Activated CD4-positive, alpha-beta T cell treated with anti-CD3 and anti-CD28 coated beads, Interleukin-2, Interleukin-6, amounts not matched to agents 100 ng/mL and 50 ng/mL, durations not matched to agents 16 hours and 8 hours (primary cell): Measurements from ENCODE around the gene PCDHGA12.
A peak's percentile ranks its signal among the peaks of the same experiment; 100 is the strongest.
"Not testable (repeated sequence)": the region's sequence is repeated elsewhere in the genome, so short reads cannot be mapped to it uniquely, and the experiment has no call there.

Experiments
- DNase-seq: peaks from one replicate; pipeline ENCODE4 v3.0.0-alpha.2; 2020

The PCDHGA12 gene

DNA sequence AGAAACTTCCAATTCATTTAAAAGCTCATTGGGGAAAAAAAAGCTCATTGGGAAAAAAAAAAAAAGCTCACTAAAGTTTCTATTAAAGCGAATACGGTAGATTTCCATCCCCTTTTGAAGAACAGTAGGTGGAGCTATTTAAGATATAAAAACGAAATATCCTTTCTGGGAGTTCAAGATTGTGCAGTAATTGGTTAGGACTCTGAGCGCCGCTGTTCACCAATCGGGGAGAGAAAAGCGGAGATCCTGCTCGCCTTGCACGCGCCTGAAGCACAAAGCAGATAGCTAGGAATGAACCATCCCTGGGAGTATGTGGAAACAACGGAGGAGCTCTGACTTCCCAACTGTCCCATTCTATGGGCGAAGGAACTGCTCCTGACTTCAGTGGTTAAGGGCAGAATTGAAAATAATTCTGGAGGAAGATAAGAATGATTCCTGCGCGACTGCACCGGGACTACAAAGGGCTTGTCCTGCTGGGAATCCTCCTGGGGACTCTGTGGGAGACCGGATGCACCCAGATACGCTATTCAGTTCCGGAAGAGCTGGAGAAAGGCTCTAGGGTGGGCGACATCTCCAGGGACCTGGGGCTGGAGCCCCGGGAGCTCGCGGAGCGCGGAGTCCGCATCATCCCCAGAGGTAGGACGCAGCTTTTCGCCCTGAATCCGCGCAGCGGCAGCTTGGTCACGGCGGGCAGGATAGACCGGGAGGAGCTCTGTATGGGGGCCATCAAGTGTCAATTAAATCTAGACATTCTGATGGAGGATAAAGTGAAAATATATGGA, at the start of gene PCDHGA12:
Gene PCDHGA12, plus strand, starts transcription at position 176 of the 782 bp plus-strand sequence. Its CDS starts 253 bp downstream, at position 429.
- peak; percentile 49 for DNase-seq

DNA sequence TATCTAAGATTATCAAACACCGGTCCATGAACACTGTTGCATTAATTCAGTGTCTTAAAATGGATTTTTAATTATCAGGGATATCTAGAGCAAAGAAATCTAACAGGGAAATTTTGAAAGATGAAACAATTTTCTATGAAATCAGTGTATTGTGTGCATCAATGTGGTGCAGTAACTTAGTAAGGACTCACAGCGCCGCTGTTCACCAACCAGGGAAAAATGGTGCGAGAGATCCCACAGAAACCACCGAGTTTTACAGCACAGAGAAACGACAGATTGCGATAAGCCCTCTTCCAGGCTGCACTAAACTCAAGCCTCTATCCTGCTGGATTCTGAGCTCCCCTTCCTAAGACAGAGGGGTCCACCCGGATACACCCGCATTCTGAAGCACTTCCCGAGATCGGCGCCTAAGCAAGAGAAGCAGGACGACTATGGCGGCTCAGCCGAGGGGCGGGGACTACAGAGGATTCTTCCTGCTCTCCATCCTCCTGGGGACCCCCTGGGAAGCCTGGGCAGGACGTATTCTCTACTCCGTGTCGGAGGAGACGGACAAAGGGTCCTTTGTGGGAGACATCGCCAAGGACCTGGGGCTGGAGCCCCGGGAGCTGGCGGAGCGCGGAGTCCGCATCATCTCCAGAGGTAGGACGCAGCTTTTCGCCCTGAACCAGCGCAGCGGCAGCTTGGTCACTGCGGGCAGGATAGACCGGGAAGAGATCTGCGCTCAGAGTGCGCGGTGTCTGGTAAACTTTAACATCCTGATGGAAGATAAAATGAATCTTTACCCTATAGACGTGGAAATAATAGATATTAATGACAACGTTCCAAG, 47.6 kb upstream of the PCDHGA12 start, which contains the start of gene PCDHGA7:
Gene PCDHGA7, plus strand, starts transcription at position 274 of the 826 bp plus-strand sequence. Its CDS starts 158 bp downstream, at position 432.
- DNase-seq, result no peak

DNA sequence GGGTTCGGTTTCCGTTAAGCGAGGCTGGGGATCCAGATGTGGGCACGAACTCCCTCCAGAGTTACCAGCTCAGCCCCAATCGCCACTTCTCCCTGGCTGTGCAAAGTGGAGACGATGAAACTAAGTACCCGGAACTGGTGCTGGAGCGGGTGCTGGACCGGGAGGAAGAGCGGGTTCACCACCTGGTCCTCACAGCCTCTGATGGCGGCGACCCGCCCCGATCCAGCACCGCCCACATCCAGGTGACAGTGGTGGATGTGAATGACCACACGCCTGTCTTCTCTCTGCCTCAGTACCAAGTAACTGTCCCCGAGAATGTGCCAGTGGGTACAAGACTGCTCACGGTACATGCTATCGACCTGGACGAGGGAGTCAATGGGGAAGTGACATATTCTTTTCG, 47.0 kb upstream of the PCDHGA12 start:
- no peak for DNase-seq

DNA sequence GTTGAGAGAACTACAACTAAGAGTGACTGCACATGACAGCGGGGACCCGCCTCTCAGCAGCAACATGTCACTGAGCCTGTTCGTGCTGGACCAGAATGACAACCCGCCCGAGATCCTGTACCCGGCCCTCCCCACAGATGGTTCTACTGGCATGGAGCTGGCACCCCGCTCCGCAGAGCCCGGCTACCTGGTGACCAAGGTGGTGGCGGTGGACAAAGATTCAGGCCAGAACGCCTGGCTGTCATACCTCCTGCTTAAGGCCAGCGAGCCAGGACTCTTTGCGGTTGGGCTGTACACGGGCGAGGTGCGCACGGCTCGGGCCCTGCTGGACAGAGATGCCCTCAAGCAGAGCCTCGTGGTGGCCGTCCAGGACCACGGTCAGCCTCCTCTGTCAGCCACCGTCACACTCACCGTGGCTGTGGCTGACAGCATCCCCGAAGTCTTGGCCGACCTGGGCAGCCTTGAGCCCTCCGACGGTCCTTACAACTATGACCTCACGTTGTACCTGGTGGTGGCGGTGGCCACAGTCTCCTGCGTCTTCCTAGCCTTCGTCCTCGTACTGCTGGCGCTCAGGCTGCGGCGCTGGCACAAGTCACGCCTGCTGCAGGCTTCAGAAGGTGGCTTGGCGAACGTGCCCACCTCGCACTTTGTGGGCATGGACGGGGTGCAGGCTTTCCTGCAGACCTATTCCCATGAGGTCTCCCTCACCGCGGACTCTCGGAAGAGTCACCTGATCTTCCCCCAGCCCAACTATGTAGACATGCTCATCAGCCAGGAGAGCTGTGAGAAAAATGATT, 45.6 kb upstream of the PCDHGA12 start:
- DNase-seq, result no peak

DNA sequence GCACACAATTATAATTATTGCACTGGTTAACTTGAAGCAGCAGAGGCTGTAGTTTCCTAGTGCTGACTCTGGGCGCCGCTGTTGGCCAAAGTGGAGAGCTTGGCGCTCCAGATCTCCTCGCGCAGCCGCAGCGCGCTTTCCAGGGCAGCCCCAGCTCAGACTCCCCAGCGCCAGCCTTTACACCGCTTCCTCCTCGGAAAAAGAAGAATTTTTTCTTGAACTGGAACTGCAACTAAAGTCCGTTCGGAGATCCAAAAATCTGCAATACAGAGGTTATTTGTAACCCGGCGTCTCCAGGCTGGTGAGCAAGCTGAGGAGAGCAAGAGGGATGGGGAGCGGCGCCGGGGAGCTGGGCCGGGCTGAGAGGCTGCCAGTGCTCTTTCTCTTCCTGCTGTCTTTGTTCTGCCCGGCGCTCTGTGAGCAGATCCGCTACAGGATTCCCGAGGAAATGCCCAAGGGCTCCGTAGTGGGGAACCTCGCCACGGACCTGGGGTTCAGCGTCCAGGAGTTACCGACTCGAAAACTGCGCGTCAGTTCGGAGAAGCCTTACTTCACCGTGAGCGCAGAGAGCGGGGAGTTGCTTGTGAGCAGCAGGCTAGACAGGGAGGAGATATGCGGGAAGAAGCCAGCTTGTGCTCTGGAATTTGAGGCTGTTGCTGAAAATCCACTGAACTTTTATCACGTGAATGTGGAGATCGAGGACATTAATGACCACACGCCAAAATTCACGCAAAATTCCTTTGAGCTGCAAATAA, 42.6 kb upstream of the PCDHGA12 start, which contains the start of gene PCDHGB4:
Gene PCDHGB4, plus strand, starts transcription at position 142 of the 755 bp plus-strand sequence. Its CDS starts 187 bp downstream, at position 329.
- peak; percentile 39 for DNase-seq

DNA sequence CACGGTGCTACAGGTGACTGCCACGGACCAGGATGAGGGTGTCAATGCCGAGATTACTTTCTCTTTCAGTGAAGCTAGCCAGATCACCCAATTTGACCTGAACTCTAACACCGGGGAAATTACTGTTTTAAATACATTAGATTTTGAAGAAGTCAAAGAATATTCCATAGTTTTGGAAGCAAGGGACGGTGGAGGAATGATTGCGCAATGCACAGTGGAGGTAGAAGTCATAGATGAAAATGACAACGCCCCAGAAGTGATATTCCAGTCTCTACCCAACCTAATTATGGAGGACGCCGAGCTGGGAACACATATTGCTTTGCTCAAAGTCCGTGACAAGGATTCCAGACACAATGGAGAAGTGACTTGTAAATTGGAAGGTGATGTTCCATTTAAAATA, 41.6 kb upstream of the PCDHGA12 start:
- DNase-seq, result no peak

DNA sequence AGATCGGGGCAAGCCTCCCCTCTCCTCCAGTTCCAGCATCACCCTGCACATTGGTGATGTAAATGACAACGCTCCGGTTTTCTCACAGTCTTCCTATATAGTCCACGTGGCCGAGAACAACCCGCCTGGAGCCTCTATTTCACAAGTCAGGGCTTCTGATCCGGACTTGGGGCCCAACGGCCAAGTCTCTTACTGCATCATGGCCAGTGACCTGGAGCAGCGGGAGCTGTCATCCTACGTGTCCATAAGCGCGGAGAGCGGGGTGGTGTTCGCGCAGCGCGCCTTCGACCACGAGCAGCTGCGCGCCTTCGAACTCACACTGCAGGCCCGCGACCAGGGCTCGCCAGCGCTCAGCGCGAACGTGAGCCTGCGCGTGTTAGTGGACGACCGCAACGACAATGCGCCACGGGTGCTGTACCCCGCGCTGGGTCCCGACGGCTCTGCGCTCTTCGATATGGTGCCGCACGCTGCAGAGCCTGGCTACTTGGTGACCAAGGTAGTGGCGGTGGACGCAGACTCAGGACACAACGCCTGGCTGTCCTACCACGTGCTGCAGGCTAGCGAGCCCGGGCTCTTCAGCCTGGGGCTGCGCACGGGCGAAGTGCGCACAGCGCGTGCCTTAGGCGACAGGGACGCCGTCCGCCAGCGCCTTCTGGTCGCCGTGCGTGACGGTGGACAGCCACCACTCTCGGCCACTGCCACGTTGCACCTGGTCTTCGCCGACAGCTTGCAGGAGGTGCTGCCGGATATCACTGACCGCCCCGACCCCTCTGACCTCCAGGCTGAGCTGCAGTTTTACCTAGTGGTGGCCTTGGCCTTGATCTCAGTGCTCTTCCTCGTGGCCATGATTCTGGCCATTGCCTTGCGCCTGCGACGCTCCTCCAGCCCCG, 40.9 kb upstream of the PCDHGA12 start:
- DNase-seq, result no peak

DNA sequence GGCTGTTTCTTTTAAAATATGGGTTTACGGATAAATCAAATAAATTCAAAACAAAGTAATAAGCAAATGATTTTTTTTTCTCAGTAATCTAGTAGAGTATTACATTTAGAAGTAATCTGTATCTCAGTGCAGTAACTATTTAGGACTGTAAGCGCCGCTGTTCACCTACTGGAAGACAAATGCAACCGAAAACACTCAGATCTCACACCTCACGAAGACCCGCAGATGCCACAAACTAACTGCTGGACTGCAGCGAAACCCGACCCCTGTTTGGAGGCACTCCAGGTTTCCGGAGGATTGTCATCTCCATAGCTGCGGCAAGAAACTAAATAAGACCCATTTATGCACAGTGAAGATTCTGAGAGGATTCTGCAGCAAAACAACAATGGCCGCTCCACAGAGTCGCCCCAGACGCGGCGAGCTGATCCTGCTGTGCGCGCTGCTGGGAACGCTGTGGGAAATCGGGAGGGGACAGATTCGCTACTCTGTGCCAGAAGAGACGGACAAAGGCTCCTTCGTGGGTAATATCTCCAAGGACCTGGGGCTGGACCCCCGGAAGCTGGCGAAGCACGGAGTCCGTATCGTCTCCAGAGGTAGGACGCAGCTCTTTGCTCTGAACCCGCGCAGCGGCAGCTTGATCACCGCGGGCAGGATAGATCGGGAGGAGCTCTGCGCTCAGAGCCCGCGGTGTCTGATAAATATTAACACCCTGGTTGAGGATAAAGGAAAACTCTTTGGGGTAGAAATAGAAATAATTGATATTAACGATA, 37.7 kb upstream of the PCDHGA12 start, which contains the start of gene PCDHGA8:
Gene PCDHGA8, plus strand, starts transcription at position 205 of the 770 bp plus-strand sequence. Its CDS starts 181 bp downstream, at position 386.
- DNase-seq, result no peak

DNA sequence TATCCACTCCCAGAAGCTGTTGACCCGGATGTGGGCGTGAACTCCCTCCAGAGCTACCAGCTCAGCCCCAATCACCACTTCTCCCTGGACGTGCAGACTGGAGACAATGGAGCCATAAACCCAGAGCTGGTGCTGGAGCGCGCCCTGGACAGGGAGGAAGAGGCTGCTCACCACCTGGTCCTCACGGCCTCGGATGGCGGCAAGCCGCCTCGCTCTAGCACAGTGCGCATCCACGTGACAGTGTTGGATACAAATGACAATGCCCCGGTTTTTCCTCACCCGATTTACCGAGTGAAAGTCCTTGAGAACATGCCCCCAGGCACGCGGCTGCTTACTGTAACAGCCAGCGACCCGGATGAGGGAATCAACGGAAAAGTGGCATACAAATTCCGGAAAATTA, 37.0 kb upstream of the PCDHGA12 start:
- no peak for DNase-seq

DNA sequence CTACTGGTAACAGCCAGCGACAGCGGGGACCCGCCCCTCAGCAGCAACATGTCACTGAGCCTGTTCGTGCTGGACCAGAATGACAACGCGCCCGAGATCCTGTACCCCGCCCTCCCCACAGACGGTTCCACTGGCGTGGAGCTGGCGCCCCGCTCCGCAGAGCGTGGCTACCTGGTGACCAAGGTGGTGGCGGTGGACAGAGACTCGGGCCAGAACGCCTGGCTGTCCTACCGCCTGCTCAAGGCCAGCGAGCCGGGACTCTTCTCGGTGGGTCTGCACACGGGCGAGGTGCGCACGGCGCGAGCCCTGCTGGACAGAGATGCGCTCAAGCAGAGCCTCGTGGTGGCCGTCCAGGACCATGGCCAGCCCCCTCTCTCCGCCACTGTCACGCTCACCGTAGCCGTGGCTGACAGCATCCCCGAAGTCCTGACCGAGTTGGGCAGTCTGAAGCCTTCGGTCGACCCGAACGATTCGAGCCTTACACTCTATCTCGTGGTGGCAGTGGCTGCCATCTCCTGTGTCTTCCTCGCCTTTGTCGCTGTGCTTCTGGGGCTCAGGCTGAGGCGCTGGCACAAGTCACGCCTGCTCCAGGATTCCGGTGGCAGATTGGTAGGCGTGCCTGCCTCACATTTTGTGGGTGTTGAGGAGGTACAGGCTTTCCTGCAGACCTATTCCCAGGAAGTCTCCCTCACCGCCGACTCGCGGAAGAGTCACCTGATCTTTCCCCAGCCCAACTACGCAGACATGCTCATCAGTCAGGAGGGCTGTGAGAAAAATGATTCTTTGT, 35.7 kb upstream of the PCDHGA12 start:
- not testable (repeated sequence) for DNase-seq

DNA sequence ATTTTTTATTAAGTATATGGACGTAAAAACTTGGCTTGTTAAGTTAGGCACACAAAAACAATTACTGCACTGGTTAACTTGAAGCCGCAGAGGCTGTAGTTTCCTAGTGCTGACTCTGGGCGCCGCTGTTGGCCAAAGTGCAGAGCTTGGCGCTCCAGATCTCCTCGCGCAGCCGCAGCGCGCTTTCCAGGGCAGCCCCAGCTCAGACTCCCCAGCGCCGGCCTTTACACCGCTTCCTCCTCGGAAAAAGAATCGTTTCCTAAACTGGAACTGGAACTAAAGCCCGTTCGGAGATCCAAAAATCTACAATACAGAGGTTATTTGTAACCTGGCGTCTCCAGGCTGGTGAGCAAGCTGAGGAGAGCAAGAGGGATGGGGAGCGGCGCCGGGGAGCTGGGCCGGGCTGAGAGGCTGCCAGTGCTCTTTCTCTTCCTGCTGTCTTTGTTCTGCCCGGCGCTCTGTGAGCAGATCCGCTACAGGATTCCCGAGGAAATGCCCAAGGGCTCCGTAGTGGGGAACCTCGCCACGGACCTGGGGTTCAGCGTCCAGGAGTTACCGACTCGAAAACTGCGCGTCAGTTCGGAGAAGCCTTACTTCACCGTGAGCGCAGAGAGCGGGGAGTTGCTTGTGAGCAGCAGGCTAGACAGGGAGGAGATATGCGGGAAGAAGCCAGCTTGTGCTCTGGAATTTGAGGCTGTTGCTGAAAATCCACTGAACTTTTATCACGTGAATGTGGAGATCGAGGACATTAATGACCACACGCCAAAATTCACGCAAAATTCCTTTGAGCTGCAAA, 32.4 kb upstream of the PCDHGA12 start, which contains the start of gene PCDHGB5:
Gene PCDHGB5, plus strand, starts transcription at position 192 of the 796 bp plus-strand sequence. Its CDS starts 181 bp downstream, at position 373.
- peak; percentile 58 for DNase-seq

DNA sequence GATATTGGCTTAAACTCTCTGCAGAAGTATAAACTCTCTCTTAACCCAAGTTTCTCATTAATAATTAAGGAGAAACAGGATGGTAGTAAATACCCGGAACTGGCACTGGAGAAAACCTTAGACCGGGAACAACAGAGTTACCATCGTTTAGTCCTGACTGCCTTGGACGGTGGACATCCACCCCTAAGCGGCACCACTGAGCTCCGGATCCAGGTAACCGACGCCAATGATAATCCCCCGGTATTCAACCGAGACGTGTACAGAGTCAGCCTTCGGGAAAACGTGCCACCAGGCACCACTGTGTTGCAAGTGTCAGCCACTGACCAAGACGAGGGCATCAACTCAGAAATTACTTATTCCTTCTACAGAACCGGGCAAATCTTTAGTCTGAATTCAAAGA, 31.7 kb upstream of the PCDHGA12 start:
- no peak for DNase-seq

DNA sequence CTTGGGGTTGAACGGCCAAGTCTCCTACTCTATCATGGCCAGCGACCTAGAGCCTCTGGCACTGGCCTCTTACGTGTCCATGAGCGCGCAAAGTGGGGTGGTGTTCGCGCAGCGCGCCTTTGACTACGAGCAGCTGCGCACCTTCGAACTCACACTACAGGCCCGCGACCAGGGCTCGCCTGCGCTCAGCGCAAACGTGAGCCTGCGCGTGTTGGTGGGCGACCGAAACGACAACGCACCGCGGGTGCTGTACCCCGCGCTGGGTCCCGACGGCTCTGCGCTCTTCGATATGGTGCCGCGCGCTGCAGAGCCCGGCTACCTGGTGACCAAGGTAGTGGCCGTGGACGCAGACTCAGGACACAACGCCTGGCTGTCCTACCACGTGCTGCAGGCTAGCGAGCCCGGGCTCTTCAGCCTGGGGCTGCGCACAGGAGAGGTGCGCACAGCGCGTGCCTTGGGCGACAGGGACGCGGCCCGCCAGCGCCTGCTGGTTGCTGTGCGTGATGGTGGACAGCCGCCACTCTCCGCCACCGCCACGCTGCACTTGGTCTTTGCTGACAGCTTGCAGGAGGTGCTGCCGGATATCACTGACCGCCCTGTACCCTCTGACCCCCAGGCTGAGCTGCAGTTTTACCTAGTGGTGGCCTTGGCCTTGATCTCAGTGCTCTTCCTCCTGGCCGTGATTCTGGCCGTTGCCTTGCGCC, 30.6 kb upstream of the PCDHGA12 start:
- DNase-seq, result no peak

DNA sequence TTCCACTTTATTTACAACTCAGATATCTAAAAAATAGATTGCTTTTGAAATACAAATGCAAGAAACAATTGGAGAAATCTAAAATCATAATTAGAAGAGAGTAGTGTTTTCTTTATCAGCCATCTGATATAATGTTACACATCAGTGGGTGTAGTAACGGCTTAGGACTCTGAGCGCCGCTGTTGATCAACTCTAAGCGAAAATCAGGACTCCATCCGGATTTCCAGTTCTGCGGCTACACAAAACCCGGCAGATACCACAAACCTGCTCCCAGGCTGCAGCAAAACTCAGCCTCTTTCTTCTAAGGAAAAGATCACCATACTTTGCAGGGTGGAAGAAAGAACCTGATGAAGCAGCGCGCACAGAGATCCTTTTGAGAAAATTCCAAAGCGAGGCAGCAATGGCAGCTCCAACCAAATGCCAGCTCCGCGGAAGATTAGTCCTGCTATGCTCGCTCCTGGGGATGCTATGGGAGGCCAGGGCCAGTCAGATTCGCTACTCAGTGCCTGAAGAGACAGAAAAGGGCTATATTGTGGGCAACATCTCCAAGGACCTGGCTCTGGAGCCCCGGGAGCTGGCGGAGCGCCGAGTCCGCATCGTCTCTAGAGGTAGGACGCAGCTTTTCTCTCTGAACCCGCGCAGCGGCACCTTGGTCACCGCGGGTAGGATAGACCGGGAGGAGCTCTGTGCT, 27.6 kb upstream of the PCDHGA12 start, which contains the start of gene PCDHGA9:
Gene PCDHGA9, plus strand, starts transcription at position 226 of the 691 bp plus-strand sequence. Its CDS starts 175 bp downstream, at position 401.
- DNase-seq, result peak; percentile 15

DNA sequence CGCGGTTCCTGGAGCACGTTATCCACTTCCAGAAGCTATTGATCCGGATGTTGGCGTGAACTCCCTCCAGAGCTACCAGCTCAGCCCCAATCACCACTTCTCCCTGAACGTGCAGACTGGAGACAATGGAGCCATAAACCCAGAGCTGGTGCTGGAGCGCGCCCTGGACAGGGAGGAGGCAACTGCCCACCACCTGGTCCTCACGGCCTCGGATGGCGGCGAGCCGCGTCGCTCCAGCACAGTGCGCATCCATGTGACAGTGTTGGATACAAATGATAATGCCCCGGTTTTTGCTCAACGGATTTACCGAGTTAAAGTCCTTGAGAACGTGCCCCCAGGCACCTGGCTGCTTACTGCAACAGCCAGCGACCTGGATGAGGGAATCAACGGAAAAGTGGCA, 26.9 kb upstream of the PCDHGA12 start:
- no peak for DNase-seq

DNA sequence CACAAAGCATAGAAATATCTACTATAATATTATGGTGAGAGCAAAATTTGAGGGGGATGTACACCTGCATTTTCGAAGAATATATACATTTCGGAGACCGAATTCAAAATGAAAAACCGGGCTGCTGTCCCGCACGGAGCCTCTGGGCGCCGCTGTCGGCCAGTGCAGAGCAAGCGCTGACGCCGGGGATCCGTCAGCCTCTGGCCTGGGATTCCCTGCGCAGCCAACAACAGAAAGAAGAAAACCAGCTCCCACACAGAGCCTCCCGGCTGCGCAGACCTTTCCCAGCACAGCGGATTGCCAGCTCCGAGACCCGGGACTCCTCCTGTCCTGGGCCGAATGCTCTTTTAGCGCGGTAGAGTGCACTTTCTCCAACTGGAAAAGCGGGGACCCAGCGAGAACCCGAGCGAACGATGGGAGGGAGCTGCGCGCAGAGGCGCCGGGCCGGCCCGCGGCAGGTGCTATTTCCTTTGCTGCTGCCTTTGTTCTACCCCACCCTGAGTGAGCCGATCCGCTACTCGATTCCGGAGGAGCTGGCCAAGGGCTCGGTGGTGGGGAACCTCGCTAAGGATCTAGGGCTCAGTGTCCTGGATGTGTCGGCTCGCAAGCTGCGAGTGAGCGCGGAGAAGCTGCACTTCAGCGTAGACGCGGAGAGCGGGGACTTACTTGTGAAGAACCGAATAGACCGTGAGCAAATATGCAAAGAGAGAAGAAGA, 22.4 kb upstream of the PCDHGA12 start, which contains the start of gene PCDHGB6:
Gene PCDHGB6, plus strand, starts transcription at position 232 of the 716 bp plus-strand sequence. Its CDS starts 182 bp downstream, at position 414.
- DNase-seq, result peak; percentile 51
